ENCODE measurements around the gene POU4F1.
A peak's percentile ranks its signal among the peaks of the same experiment; 100 is the strongest.
"Not testable (repeated sequence)": the region's sequence is repeated elsewhere in the genome, so short reads cannot be mapped to it uniquely, and the experiment has no call there.

The POU4F1 gene

GRCh38 chr13:78603240-78603957 is at the start of gene POU4F1:
Gene POU4F1, minus strand, starts transcription at chr13:78603552. Its CDS starts 226 bp downstream, at chr13:78603326.
- no peak for TF ChIP-seq CTCF (IDR thresholded peaks at IDR 0.05; ENCODE audit: insufficient read depth, low read length, missing control alignments)
- DNase-seq (ENCODE audit: low read depth, low spot score) = no peak
- CTCF ChIA-PET = no interaction called here
- POLR2A ChIA-PET = interaction anchor here (0.6 kb wide), 1 partner anchor 482 kb away, joined by 4 read pairs; no protein-coding TSS in a partner anchor
- peak within 1 kb of the TSS; percentile 23 for H3K4me3 ChIP-seq (ENCODE audit: low read depth, low read length)

GRCh38 chr13:78652651-78653050 is 49.3 kb upstream of the POU4F1 start:
- CTCF ChIA-PET = no interaction called here
- POLR2A ChIA-PET = no interaction called here
- H3K4me3 ChIP-seq (ENCODE audit: low read depth, low read length) = no peak overlapping the region
- DNase-seq (ENCODE audit: low read depth, low spot score) = no peak
- no peak for TF ChIP-seq CTCF (IDR thresholded peaks at IDR 0.05; ENCODE audit: insufficient read depth, low read length, missing control alignments)

GRCh38 chr13:78650717-78651083 is 47.3 kb upstream of the POU4F1 start:
- H3K4me3 ChIP-seq (ENCODE audit: low read depth, low read length) = no peak overlapping the region
- no peak for TF ChIP-seq CTCF (IDR thresholded peaks at IDR 0.05; ENCODE audit: insufficient read depth, low read length, missing control alignments)
- no peak for DNase-seq (ENCODE audit: low read depth, low spot score)
- CTCF ChIA-PET = no interaction called here
- POLR2A ChIA-PET = no interaction called here

- CTCF ChIA-PET = no interaction called here
- POLR2A ChIA-PET = no interaction called here
- no peak overlapping the region for H3K4me3 ChIP-seq (ENCODE audit: low read depth, low read length)
Measured at GRCh38 chr13:78649997-78650716, 46.8 kb upstream of the POU4F1 start.

GRCh38 chr13:78647109-78647678 is 43.8 kb upstream of the POU4F1 start:
- CTCF ChIA-PET; POLR2A ChIA-PET; H3K4me3 ChIP-seq (ENCODE audit: low read depth, low read length); DNase-seq (ENCODE audit: low read depth, low spot score): not testable (repeated sequence)

More at GRCh38 chr13:78649997-78650716, 46.8 kb upstream of the POU4F1 start:
- no peak for DNase-seq (ENCODE audit: low read depth, low spot score)
- TF ChIP-seq CTCF (IDR thresholded peaks at IDR 0.05; ENCODE audit: insufficient read depth, low read length, missing control alignments) = no peak

GRCh38 chr13:78638216-78638615 is 34.9 kb upstream of the POU4F1 start:
- CTCF ChIA-PET = no interaction called here
- POLR2A ChIA-PET = no interaction called here
- DNase-seq (ENCODE audit: low read depth, low spot score) = no peak
- no peak overlapping the region for H3K4me3 ChIP-seq (ENCODE audit: low read depth, low read length)
- TF ChIP-seq CTCF (IDR thresholded peaks at IDR 0.05; ENCODE audit: insufficient read depth, low read length, missing control alignments) = no peak
